IMR-90 (cell line): ENCODE results near the gene IL34. TPM values are rescaled to one million over a fixed set of nuclear protein-coding genes. Genes with fewer than 3 reads are reported as not detected.

Experiments
- ATAC-seq: fragments of 200-7000 bp; cut with Tn5 transposase; 2 replicates; pipeline ENCODE4 v1.9.1; 2020; ENCODE audit warnings: low read depth, mild to moderate bottlenecking, moderate library complexity
- BruUV-seq: library from RNA; stranded (reverse); fragments of 400-500 nt; replicated peaks from 2 replicates; lab custom pipeline; 2021; lab: Mats Ljungman, UMichigan
- CTCF ChIA-PET: fragments of 300-600 bp; formaldehyde crosslinking; extraction: SDS; loops from one replicate; lab custom pipeline; 2021; ENCODE audit warnings: antibody characterized with exemption; lab: Yijun Ruan, JAX
- POLR2A ChIA-PET: fragments of 300-600 bp; sonication (Branson Sonifier 250); formaldehyde crosslinking; loops from one replicate; lab custom pipeline; 2022; ENCODE audit warnings: antibody characterized with exemption; ENCODE audit not compliant: unreplicated experiment; lab: Charles Lee
- DNase-seq: peaks from one replicate; pipeline ENCODE4 v3.0.0; 2013
- H2AFZ ChIP-seq: replicated peaks from 2 replicates; pipeline ENCODE3; 2013; ENCODE audit warnings: low read length, mild to moderate bottlenecking; ENCODE audit not compliant: poor library complexity
- H2AK5ac ChIP-seq: 2 replicates; pipeline ENCODE4 v1.6.1; 2013; ENCODE audit warnings: low read depth, low read length, inconsistent platforms
- H2AK9ac ChIP-seq: replicated peaks from 2 replicates; pipeline ENCODE3; 2013; ENCODE audit warnings: mild to moderate bottlenecking, low read depth, low read length, moderate library complexity; ENCODE audit not compliant: poor library complexity
- H2BK120ac ChIP-seq: 2 replicates; pipeline ENCODE4 v1.6.1; 2013; ENCODE audit warnings: low read depth, low read length, inconsistent platforms
- H2BK15ac ChIP-seq: 3 replicates; pipeline ENCODE4 v1.6.1; 2013; ENCODE audit warnings: low read depth, low read length, inconsistent platforms
- H2BK20ac ChIP-seq: 2 replicates; pipeline ENCODE4 v1.6.1; 2013; ENCODE audit warnings: low read depth, mild to moderate bottlenecking, inconsistent platforms, low read length, moderate library complexity
- H2BK5ac ChIP-seq: 2 replicates; pipeline ENCODE4 v1.6.1; 2013; ENCODE audit warnings: mild to moderate bottlenecking, low read depth, low read length, inconsistent platforms; ENCODE audit not compliant: poor library complexity, severe bottlenecking
- H3K14ac ChIP-seq: replicated peaks from 2 replicates; pipeline ENCODE4 v1.6.1; 2013; ENCODE audit warnings: low read depth, low read length, inconsistent platforms
- H3K18ac ChIP-seq: 2 replicates; pipeline ENCODE4 v1.6.1; 2013; ENCODE audit warnings: low read depth, low read length, control low read depth
- H3K23ac ChIP-seq: 2 replicates; pipeline ENCODE4 v1.6.1; 2013; ENCODE audit warnings: low read depth, low read length, inconsistent platforms
- H3K27ac ChIP-seq: 2 replicates; pipeline ENCODE4 v1.5.1; 2013; ENCODE audit warnings: mild to moderate bottlenecking, control low read depth, low read length; ENCODE audit not compliant: insufficient read depth
- H3K27me3 ChIP-seq: 2 replicates; pipeline ENCODE4 v1.6.1; 2013; ENCODE audit warnings: low read length; ENCODE audit not compliant: control insufficient read depth, insufficient read depth
- H3K36me3 ChIP-seq: 2 replicates; pipeline ENCODE4 v1.6.1; 2013; ENCODE audit warnings: low read length, mixed read lengths; ENCODE audit not compliant: control insufficient read depth, insufficient read depth
- H3K4ac ChIP-seq: 2 replicates; pipeline ENCODE4 v1.6.1; 2013; ENCODE audit warnings: low read depth, low read length, inconsistent platforms
- H3K4me1 ChIP-seq: 2 replicates; pipeline ENCODE4 v1.6.1; 2013; ENCODE audit warnings: low read length, mixed read lengths; ENCODE audit not compliant: control insufficient read depth, insufficient read depth
- H3K4me2 ChIP-seq: 2 replicates; pipeline ENCODE4 v1.6.1; 2013; ENCODE audit warnings: low read depth, mild to moderate bottlenecking, control low read depth, low read length, moderate library complexity
- H3K4me3 ChIP-seq: 2 replicates; pipeline ENCODE4 v1.5.1; 2013; ENCODE audit warnings: low read depth, mild to moderate bottlenecking, control low read depth, low read length, moderate library complexity; ENCODE audit not compliant: insufficient read depth
- H3K56ac ChIP-seq: 2 replicates; pipeline ENCODE4 v1.6.1; 2013; ENCODE audit warnings: low read length, inconsistent platforms; ENCODE audit not compliant: insufficient read depth; ENCODE audit errors: extremely low read depth
- H3K79me1 ChIP-seq, 2 experiments: 2 replicates each; pipeline ENCODE4 v1.6.1; 2013; ENCODE audit warnings: low read length in 2 of 2, inconsistent platforms in 1 of 2, low read depth in 1 of 2
- H3K9ac ChIP-seq: 2 replicates; pipeline ENCODE4 v1.6.1; 2013; ENCODE audit warnings: low read depth, low read length, control low read depth
- H3K9me1 ChIP-seq: 2 replicates; pipeline ENCODE4 v1.6.1; 2013; ENCODE audit warnings: low read length, inconsistent platforms; ENCODE audit not compliant: insufficient read depth
- H3K9me3 ChIP-seq: 2 replicates; pipeline ENCODE4 v1.6.1; 2013; ENCODE audit warnings: low read length; ENCODE audit not compliant: control insufficient read depth, insufficient read depth
- H4K20me1 ChIP-seq: 2 replicates; pipeline ENCODE4 v1.6.1; 2013; ENCODE audit warnings: low read length, inconsistent platforms; ENCODE audit not compliant: insufficient read depth
- H4K5ac ChIP-seq: 2 replicates; pipeline ENCODE4 v1.6.1; 2013; ENCODE audit warnings: mild to moderate bottlenecking, low read depth, low read length, control low read depth
- H4K8ac ChIP-seq, 2 experiments: 2 replicates each; pipeline ENCODE4 v1.6.1; 2013; ENCODE audit warnings: low read depth in 2 of 2, low read length in 2 of 2, control low read depth in 1 of 2, inconsistent platforms in 1 of 2
- H4K91ac ChIP-seq: 2 replicates; pipeline ENCODE4 v1.6.1; 2013; ENCODE audit warnings: low read depth, low read length, inconsistent platforms; ENCODE audit not compliant: insufficient read depth
- CTCF ChIP-seq: conservative IDR thresholded peaks from 2 replicates; pipeline ENCODE4 v1.5.1; 2012; ENCODE audit warnings: mild to moderate bottlenecking, low read depth, low read length, improper control_type of control experiment
- MAFK ChIP-seq: IDR thresholded peaks from 2 replicates; pipeline ENCODE4 v1.6.1; 2012; ENCODE audit warnings: low read depth, low read length, improper control_type of control experiment
- MAZ ChIP-seq: IDR thresholded peaks from 2 replicates; pipeline ENCODE4 v1.6.1; 2012; ENCODE audit warnings: low read depth, mild to moderate bottlenecking, low read length, improper control_type of control experiment, moderate library complexity, borderline replicate concordance
- NFE2L2 ChIP-seq: fragments of 150-350 bp; IDR thresholded peaks from 2 replicates; pipeline ENCODE4 v1.6.1; 2016; ENCODE audit warnings: low read depth, mild to moderate bottlenecking, low read length
- RAD21 ChIP-seq: IDR thresholded peaks from 2 replicates; pipeline ENCODE4 v1.6.1; 2012; ENCODE audit warnings: low read length, improper control_type of control experiment
- RCOR1 ChIP-seq: IDR thresholded peaks from 2 replicates; pipeline ENCODE4 v1.6.1; 2012; ENCODE audit warnings: mild to moderate bottlenecking, low read length, improper control_type of control experiment; ENCODE audit not compliant: insufficient replicate concordance
- WGBS, 2 experiments: methylation state at CpG; one replicate each; pipeline versions ENCODE4 v1.1.5 to v1.1.7; 2013; ENCODE audit warnings: missing lambda C conversion rate in 2 of 2; ENCODE audit not compliant: insufficient read length in 1 of 2; ENCODE audit errors: extremely low coverage in 2 of 2; 5-methylcytosine and 5-hydroxymethylcytosine counted together
- dilution Hi-C: fragments of 300-500 bp; cut with HindIII; formaldehyde crosslinking; loops from one replicate; pipeline ENCODE4 v1.14.3; 2018; ENCODE audit warnings: low sequenced_read_pairs; ENCODE audit not compliant: unreplicated experiment
- in situ Hi-C: fragments of 300-500 bp; cut with MboI; formaldehyde crosslinking; loops from 3 replicates; pipeline ENCODE4 v1.14.3; 2019; ENCODE audit warnings: low sequenced_read_pairs, inconsistent platforms, mixed read lengths
- intact Hi-C: fragments of 100-400 bp; cut with micrococcal nuclease; formaldehyde crosslinking; loops from 2 replicates; pipeline ENCODE4 v1.10.0; 2022
- polyA plus RNA-seq, 3 experiments: library from polyadenylated mRNA; depleted of rRNA; stranded (reverse); fragments of >200 nt; gene quantifications; 2 replicates each; pipeline ENCODE4 v1.2.3, GENCODE V29; 2012; ENCODE audit warnings: low replicate concordance in 1 of 3
- total RNA-seq: library from RNA; depleted of rRNA; stranded (reverse); fragments of >200 nt; gene quantifications from 2 replicates; pipeline ENCODE4 v1.2.3, GENCODE V29; 2012

The IL34 gene
- total and polyA plus RNA-seq, 2 of the 4 experiments (the other 2 are of a cell fraction) = 1.3 to 2.5 TPM

- H3K79me1 ChIP-seq = peaks cover 25 to 75% of the 10 kb centered on the region in 2 experiments
- intact Hi-C loops = no loop called here
- H3K4me1 ChIP-seq = peaks cover 25% of the 10 kb centered on the region
- no peak overlapping the region for H4K91ac ChIP-seq
- no peaks in the 10 kb centered on the region for H3K9me1 ChIP-seq
- ChIA-PET POLR2A (no interaction called here), CTCF (no interaction called here)
- no peak overlapping the region for H3K4me2 ChIP-seq
- no peak overlapping the region for H2AK5ac ChIP-seq
- DNase-seq = no peak
- H3K36me3 ChIP-seq = peaks cover 71% of the 10 kb centered on the region
- dilution Hi-C loops = loop anchor here (10.0 kb wide), 1 partner anchor 86 kb away; no protein-coding TSS in a partner anchor
- no peak overlapping the region for H4K5ac ChIP-seq
- H3K14ac ChIP-seq = no peak overlapping the region
- no peak overlapping the region for H2AK9ac ChIP-seq
- WGBS, 2 experiments = 93% methylated on average over 6 of the region's 22 CpGs; no CpG with 5 or more reads in 1 of the 2 experiments
- no peak overlapping the region for H3K56ac ChIP-seq
- H3K9me3 ChIP-seq = no peaks in the 10 kb centered on the region
- H2BK20ac ChIP-seq = no peak overlapping the region
- H2BK5ac ChIP-seq = no peak overlapping the region
- H2AFZ ChIP-seq = no peak overlapping the region
- H3K23ac ChIP-seq = no peak overlapping the region
- no peak overlapping the region for H3K4ac ChIP-seq
- TF ChIP-seq CTCF = no peak
- no peak for TF ChIP-seq NFE2L2
- no peak for TF ChIP-seq RAD21
- TF ChIP-seq MAFK = no peak
- no peak for TF ChIP-seq MAZ
- TF ChIP-seq RCOR1 = no peak
- H4K8ac ChIP-seq = no peak overlapping the region
- no peak overlapping the region for H2BK15ac ChIP-seq
- no peak overlapping the region for H3K4me3 ChIP-seq
- in situ Hi-C loops = loop anchor here (25.0 kb wide), 1 partner anchor 684 kb away; the partner anchor contains the start of gene CALB2
- H4K20me1 ChIP-seq = peaks cover 69% of the 10 kb centered on the region
- no peak overlapping the region for H2BK120ac ChIP-seq
- no peaks in the 10 kb centered on the region for H3K27me3 ChIP-seq
- ATAC-seq = no peak
- H3K9ac ChIP-seq = no peak overlapping the region
- H3K27ac ChIP-seq = no peak overlapping the region
- no peak overlapping the region for H3K18ac ChIP-seq
- no TSS peak for BruUV-seq
Observed at GRCh38 chr16:70678121-70678897, 31.9 kb downstream of the IL34 start.
